GM21360 (cell line): Measurements from ENCODE around the gene PNKP.

Source experiments
- ATAC-seq: cut with Tn5 transposase; IDR thresholded peaks from one replicate; pipeline ENCODE4 v1.9.1; 2021; ENCODE audit warnings: mild to moderate bottlenecking, moderate library complexity; ENCODE audit not compliant: unreplicated experiment

Gene PNKP

DNA sequence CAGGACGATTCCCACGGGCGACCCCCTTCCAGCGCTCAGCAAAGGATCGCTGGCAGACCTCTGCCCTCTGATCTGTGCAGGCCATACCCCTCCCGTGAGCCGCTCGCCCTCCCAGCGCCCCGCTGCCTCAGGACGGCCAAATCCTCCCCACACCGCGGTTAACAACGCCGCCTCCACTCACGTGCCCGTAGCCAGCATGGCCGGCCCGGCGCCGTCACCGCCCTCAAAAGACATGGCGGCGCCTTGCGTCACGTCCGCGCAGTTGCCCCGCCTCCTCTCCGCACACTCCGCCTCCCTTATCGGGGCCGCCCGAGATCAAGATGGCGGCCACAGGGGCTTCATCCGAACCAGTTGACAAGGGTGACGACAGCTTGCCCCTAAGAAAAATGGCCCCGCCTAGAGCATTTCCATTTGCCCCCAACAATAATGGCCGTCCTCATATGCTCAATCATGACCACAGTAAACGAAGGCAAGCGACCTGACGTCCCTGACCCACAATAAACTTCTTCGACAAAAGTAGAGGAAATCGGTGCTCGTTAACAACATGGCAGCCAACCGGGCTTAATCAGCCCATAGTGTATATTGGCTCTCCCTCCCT lies 9.1 kb upstream of the PNKP start:
- ATAC-seq, result peak; percentile 47

DNA sequence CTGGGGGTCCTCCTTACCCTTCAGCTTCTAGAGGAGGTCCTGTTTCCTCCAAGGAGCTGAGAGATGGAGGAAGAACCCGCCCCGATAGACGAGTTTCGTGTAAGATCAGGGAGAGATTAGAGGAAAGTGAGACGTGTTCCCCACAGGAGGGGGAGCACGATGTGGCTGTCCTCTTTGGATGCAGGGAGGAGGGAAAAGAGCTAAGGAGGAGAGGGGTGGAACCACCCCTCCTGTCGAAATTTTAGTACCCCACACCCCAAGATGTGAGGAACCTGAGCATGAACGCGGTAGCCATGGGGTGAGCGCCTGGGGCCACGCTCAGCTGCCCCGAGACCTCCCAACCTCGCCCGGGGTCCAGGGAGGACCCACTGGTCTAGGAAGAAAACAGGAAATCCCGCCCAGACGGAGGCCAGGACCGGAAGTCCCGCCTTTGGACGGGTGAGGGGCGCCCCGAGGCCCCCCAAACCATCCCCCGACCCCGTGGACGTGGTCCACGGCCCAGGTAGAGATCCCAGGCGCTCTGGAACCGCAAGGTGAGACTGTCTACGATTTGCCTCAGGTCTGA lies 8.6 kb upstream of the PNKP start:
- ATAC-seq, result no peak

DNA sequence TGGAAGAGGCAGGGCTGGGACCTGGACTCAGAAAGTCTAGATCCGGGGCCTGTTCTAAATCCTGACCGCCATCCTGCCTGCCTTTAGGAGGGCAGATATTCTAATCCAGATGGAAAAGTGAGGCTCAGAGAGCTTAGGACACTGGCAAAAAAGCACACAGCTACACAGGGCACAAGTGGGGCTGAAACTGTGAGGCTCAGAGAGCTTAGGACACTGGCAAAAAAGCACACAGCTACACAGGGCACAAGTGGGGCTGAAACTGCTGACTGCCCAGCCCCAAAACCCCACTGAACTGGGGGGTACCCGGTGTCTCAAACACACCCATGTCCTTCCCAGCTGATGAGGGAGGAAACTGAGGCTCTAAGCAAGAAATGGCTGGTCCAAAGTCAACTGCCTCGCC lies 7.8 kb upstream of the PNKP start:
- no peak for ATAC-seq

DNA sequence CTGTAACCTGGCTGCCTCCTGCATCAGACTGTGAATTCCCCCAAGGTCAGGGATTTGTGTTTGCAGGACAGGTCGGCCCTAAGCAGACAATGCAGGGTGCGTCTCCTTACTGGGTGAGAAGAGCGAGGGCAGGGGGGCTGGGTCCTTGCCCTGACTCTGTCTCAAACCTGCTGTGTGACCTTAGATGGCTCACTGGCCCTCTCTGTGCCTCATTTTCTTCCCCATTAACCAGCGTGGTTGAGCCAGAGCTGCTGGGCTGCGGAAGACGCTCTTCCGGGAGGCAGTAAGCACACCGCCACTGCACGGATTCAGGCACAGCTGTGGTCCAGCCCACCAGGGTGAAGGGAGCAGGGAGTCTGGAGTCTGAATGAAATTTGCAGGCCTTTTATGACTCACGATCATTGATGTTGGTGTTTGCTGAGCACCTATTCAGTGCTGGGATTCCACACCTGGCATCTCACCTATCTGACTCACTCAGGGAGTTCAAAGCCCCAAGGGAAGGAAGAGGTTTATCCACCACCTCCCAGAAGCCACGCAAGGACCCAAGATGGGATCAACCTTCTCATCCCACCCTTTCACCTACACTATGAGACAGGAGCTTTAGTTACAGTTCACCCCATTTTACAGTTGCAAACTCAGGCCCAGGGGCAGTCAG lies 7.3 kb upstream of the PNKP start:
- ATAC-seq, result no peak

DNA sequence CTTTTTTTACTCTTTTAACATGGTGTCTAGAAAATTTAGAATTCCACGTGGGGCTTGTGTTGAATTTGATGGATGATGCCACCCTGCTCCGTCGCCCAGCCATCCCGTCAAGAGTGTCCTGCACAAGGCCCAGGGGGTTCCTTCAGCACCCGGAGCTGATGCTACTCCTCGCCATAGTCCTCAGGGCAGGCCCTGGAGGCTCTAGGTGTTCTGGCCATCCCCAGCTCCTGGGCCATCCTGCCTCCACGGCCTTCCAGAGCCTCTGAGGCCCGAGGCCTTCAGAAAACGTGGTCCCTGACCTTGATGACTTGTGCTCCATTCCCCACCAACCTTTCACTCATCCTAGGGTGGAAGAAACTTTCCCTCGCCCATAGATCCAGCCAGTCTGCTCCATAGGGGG lies 6.5 kb upstream of the PNKP start:
- no peak for ATAC-seq

DNA sequence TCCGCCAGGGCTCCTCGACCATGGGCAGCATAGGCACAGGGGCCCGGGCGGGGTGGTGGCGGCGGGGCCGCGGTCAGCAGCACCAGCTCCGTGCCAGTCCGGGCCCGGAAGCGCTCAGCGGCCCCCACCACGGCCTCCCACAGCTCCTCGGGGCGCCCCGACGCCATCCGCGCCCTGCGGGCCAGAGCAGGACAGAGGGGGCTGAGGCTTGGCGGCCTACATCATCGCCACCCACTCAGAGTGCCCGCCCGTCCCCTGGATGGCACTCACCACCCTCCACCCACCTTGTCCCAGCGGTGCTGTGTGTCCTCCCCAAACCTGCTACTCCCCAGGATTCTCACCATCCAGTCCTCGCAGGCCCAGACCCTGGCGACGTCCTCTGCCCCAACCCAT lies 5.7 kb upstream of the PNKP start:
- ATAC-seq, result no peak

DNA sequence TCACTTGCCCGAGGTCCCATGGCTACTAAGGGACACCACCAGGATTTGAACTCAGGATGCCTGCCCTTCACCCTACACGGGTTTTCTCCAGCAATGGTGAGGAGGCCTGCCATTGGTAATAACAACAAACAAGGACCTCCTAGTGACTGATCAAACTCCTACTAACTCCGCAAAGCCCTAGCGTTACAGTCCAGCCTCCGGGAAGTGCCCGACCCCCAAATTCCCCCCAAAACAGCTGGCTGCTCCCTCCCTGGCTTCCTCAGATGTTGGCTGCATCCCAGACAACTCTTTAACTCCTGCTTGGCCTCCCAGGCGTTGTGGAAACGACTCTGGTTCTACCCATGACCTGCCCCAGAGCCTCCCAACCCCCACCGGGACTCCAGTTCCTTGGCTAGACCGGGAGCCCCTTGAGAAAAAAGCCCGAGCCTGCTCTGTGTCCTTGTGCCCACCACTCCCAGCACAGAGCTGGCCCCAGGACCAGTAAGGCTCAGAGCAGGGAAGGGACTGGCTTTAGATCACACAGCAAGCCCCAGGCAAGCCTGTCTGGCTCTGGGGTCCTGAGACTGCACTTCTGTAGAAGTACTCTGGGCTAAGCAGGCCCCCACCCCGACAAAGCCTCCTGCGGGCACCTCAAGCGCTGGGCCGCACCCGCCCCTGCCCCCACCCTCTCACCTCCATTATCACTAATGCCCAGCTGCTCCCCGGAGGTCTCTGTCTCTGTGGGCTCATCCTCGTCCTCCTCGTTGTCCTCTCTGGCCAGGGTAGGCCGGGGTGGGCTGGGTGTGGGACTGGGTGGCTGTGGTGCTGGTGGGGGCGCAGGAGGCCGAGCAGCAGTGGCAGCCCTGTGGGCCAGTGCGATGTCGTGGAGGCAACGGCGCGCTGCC lies 5.1 kb upstream of the PNKP start:
- ATAC-seq, result no peak

DNA sequence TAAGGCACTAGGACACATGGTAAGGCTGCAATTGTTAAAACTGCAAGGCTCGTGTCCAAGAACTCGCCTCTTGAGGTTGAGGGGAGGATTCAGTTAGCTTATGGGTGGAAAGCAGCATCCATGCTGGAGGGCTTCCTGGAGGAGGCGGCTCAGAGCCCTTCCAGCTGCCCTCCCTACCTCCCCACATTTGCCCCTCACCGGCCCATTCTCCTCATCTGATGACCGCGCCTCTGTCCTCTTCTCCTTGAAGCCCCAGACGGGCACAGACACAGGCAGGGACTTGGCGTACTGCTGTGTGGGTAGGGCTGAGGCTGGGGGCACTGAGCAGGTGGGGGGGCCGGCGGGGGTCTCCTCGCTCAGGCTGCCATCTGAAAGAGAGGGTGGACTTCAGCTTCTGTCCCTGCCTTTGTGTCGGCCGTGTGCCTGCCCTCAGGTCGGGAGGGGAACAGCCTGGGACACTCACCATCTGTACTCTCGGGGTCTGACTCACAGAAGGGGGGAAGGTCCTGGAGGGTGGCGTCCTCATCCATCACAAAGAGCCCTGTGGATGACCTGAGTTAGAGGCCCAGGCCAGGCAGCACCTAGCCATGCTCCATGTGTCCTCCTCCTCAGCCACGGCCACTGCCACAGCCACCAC lies 4.1 kb upstream of the PNKP start:
- no peak for ATAC-seq

DNA sequence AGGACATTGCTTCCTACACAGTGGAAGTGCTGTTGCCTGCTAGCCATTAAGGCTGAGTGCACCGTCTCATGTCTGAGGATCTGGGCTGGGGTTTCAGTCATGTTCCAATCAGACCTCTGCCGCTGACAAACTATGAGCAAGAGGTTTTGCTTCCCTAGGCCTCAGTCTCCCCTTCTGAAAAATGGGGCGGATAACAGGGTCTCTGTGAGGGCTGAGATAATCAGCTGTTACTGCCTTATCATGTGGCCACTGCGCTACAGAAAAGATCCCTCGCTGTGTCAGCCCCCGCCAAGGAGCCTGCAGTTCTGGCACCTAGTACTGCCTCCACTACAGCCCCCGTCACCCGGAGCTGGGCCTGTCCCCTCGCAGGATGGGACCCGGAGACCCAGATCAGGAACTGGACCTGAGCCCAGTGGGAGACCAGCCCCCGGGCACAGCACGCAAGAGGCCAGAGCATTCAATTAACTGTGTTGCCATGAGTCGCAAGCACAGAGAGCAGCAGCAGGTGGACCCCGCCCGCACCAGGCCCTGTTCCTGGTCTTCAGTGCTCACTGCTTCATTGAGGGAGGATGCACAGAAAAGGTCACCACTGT lies 3.0 kb upstream of the PNKP start:
- no peak for ATAC-seq

DNA sequence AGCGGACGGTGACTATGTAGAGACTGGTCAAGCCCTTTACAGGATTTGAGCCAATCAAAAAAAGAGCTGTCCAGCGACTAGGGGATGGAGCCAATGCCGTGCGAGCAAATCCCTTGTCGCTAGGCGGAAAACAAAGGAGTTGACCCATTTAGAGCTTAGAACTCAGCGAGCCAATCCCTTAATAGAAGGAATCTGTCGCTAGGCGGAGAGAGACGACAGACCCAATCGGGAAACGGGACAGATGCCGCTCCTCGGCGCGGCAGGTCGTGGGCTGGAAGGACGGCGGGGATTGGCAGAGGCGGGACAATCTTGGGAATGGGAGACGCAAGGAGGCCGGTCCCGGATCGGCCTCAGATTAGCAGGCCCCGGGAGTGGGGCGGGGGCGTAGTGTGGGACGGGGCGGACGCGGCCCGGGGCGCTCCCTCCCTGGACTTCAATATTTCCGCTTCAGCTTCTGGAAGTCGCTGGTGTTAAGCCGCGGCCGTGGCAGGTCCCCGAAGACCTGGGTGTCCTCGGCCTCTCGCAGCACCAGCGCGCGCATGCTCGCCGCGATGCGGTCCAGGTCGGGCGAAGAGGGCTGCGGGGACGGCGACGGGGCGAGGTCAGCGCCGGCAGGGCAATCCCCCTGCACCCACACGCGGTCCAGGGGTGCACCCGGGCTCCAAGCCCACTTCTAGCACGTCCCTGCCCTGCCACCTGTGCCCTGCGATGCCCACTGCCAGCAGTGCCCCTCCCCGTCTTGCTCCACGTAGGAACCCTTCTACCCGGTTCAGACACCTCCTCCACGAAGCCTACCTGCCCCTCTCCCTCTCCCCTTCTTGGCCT lies 2.3 kb upstream of the PNKP start:
- peak; percentile 60 for ATAC-seq

DNA sequence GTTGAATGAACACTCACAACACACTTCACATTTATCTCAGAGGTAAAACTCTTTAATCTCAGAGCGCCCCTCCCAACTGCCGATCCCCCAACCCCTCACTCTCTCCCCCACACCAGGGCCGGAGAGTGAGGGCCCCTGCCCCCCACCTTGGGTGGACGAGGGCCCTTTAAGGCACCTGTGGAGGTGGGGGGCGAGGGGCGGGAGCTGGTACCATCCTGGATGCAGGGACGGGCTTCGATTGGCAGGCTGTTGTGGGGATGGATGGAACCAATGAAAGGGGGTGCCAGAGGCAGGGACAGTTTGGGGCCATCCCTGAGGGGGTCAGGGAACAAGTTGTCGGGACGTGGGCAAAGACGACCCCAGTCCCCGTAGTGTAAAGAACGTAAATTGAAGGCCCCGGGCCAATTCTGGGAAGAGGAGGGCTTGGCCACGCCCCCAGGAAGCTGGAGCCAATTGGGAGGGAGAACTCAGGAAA lies 1.7 kb upstream of the PNKP start:
- ATAC-seq, result peak; percentile 4

DNA sequence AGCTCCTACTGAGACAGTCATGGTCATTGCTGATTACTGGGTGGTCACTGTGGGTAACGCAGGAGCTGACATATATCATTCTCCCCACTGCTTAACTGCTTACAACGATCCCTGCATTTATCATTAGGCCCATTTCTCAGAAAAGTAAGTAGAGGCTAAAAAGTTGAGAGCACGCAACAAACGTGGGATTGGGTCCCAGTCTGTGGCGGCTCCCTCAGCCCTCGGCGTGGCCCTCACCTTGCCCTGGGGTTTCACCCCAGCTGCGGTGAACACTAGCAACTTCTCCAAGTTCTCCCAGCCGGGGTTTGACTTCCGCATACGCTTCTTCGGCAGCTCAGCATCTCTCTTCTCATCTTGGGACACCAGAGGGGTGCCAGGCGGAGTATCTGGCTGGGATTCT lies 2.5 kb downstream of the PNKP start:
- ATAC-seq, result no peak

DNA sequence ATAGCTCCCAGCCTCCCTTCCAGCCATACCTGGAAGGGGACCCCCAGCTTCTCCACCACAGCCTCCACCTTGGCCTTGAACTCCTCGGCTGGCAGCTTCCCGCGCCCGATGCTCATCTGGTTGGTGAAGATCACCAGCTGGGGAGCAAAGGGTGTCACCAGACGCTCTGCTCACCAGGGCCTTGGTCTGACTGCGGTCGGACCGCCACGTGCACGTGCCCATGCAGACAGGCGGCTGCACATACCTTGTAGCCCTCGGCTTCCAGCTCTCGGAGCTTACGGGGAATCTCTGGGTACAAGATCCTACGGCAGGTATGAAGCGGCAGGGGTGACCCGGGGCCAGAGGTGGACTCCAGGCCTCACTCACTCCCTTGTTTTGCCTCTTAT lies 3.4 kb downstream of the PNKP start:
- ATAC-seq, result no peak

DNA sequence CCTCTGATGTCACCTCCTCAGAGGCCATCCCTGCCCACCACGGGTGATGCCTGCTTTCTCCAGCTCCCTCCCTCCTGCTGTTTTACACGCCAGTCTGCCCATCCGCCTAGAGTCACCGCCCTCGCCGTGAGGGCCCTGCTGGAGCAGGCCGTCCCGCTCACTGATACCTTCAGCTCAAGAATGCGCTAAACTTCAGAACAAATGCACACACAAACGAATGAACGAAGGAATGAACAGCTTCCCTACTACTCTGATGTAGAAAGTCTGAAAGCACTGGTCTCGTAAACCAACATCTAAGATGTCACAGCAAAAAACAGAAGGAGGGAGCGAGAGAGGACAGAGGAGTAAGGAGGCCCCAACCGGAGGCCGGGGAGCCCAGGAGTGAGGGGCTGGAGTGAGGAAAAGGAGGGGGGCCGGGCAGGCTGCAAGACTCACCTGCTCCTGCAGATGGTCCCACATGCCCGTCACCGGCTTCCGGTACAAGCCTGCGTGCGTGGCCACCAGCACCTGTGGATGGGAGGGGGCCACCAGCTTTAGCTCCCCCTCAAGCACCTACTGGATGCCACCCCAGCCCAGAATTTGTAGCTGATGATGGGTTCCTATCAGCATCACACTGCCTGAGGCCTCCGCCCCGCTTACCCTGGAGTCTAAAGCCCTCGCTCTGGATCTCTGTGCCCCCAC lies 4.0 kb downstream of the PNKP start:
- no peak for ATAC-seq

DNA sequence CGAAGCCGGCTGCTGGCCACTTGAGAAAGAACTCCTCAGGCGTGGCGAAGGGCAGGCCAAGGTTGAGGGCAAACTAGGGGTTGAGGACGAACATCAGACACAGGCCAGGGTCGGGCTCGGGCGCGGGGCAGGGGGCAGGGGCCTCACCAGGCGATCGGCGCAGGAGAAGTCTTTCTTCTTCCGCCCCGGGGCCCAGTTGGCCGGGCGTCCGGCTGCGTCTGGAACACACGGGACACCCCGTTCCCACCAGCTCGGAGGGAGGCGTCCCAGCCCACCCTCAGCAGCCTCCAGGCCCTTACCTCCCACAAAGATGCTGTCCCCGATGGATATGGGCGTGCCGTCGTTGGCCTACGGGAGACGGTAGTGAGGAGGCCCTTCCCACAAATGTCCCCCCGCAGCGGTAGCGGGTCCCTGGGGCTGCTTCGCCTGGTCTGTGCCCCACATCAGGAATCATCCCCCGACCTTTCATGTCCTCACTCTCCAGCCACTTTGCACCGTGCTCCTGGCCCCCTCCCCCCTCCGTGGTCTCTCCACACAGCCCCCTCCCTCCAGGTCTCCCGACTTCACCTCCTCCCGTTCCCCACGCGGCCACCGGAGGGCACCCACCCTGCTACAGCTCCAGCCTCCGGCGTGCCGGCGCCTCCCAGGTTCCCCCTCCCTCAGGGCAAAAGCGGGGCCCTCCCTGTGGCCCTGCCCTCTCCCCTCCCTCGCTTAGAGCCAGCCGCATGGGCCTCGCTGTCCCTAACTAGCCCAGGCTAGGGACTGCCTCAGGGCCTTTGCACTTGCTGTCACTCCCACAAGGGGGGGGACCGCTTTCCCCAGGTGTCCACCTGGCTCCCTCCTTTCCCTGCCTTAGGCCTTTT lies 4.8 kb downstream of the PNKP start:
- ATAC-seq, result no peak

DNA sequence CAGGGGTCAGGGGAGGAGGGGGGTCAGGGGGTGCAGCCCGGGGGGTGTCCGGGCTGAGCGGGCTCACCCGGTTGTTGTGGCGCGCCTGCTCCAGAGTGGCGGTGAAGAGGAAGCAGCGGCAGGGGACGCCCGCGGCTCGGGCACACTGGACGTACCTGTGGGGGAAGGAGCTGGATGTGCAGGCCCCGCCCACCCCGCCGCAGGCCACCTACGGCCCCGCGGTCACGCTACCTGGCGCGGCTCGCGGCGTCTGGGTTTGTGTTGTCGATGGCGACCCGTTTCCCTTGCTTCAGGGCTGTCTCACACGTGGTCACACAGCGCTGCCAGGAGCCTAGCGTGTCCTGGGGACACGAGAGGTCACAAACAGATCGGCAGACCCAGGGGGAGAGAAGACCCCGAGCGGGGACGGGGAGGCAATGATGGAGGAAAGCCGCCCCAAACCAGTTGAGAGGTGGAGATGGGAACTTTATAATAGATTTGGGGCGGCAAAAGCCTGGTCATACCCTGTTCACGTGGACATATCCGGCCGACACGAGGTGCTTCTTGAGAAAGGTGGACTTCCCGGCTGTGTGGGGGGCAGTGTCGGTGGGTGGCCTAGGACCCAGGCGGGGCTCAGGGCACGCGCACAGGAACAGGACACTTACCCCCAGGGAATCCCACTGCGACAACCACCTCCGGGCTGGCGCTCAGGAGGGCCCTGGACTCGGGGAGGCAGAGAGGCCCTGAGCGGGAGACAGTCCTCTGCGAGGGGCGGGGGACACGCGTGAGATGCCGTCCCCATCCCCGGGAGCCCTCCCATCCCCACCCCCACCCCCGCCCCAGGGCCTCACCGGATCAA lies 5.6 kb downstream of the PNKP start:
- no peak for ATAC-seq

DNA sequence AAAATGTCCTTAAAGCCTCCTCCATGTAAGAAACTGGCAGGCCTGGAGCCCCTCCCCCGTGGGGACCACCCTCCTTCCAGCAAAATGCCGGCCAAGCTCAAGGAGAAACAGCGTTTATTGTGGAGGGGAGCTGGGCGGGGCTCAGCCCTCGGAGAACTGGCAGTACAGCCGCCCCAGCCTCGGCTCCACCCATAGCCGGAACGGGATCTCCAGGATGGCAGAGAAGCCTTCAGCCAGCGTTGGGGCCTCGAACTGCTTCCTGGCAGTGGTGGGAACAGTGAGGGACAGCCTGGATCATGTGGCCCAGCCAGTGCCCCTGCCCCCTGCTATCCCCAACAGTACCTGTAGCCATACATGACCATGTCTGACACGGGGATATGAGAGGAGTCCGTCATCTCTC lies 6.3 kb downstream of the PNKP start:
- ATAC-seq, result no peak
